ENCODE data around the gene RANGAP1.
A peak's percentile ranks its signal among the peaks of the same experiment; 100 is the strongest.
"Not testable (repeated sequence)": the region's sequence is repeated elsewhere in the genome, so short reads cannot be mapped to it uniquely, and the experiment has no call there.

Gene RANGAP1

GRCh38 chr22:41310336-41310735, 24.3 kb upstream of the RANGAP1 start:
- no peak overlapping the region for H3K4me3 Mint-ChIP-seq
- H3K4me1 Mint-ChIP-seq (ENCODE audit: low read depth in 2 of 2), result peaks cover 22 to 26% of the 10 kb centered on the region in 2 donors
- DNase-seq, result no peak
- H3K9me3 Mint-ChIP-seq, result no peaks in the 10 kb centered on the region
- no peaks in the 10 kb centered on the region for H3K27me3 Mint-ChIP-seq
- peaks cover 12% of the 10 kb centered on the region for H3K36me3 Mint-ChIP-seq (ENCODE audit: insufficient read depth)
- H3K27ac Mint-ChIP-seq, result no peak overlapping the region
- no peak for ATAC-seq (replicated peaks)

GRCh38 chr22:41308544-41308947, 22.6 kb upstream of the RANGAP1 start:
- Mint-ChIP-seq H3K9me3 (no peaks in the 10 kb centered on the region), H3K27me3 (no peaks in the 10 kb centered on the region), H3K27ac (peak overlapping the region; percentile 10 to 87), H3K36me3 (ENCODE audit: insufficient read depth) (peaks cover 17% of the 10 kb centered on the region), H3K4me1 (ENCODE audit: low read depth in 2 of 2) (peaks cover 28 to 38% of the 10 kb centered on the region in 2 donors), H3K4me3 (no peak overlapping the region)
- ATAC-seq (replicated peaks) (no peak), DNase-seq (no peak)

GRCh38 chr22:41308054-41308453, 22.1 kb upstream of the RANGAP1 start:
- no peak overlapping the region for H3K4me3 Mint-ChIP-seq
- H3K27ac Mint-ChIP-seq, result peak overlapping the region; percentile 19 to 87
- H3K9me3 Mint-ChIP-seq, result no peaks in the 10 kb centered on the region
- H3K36me3 Mint-ChIP-seq (ENCODE audit: insufficient read depth), result peaks cover 18% of the 10 kb centered on the region
- peaks cover 31 to 42% of the 10 kb centered on the region in 2 donors for H3K4me1 Mint-ChIP-seq (ENCODE audit: low read depth in 2 of 2)
- ATAC-seq (replicated peaks), result no peak
- DNase-seq, result no peak
- no peaks in the 10 kb centered on the region for H3K27me3 Mint-ChIP-seq

GRCh38 chr22:41305646-41306045, 19.7 kb upstream of the RANGAP1 start:
- no peak for DNase-seq
- H3K27me3 Mint-ChIP-seq, result no peaks in the 10 kb centered on the region
- peak overlapping the region; percentile 65 to 76 for H3K27ac Mint-ChIP-seq
- peaks cover 27% of the 10 kb centered on the region for H3K36me3 Mint-ChIP-seq (ENCODE audit: insufficient read depth)
- H3K9me3 Mint-ChIP-seq, result no peaks in the 10 kb centered on the region
- peaks cover 36 to 44% of the 10 kb centered on the region in 2 donors for H3K4me1 Mint-ChIP-seq (ENCODE audit: low read depth in 2 of 2)
- H3K4me3 Mint-ChIP-seq, result no peak overlapping the region
- no peak for ATAC-seq (replicated peaks)

GRCh38 chr22:41302811-41303210, 16.8 kb upstream of the RANGAP1 start:
- Mint-ChIP-seq H3K9me3 (no peaks in the 10 kb centered on the region), H3K27me3 (no peaks in the 10 kb centered on the region), H3K4me1 (ENCODE audit: low read depth in 2 of 2) (peaks cover 29 to 35% of the 10 kb centered on the region in 2 donors), H3K27ac (peak overlapping the region; percentile 90 to 94), H3K4me3 (peak overlapping the region; percentile 78 to 84), H3K36me3 (ENCODE audit: insufficient read depth) (peaks cover 21% of the 10 kb centered on the region)
- ATAC-seq (replicated peaks) (no peak), DNase-seq (no peak)

GRCh38 chr22:41302021-41302767, 16.2 kb upstream of the RANGAP1 start:
- DNase-seq (peak in 1 of 3 experiments; percentile 5), ATAC-seq (replicated peaks) (no peak)
- Mint-ChIP-seq H3K4me3 (peak overlapping the region; percentile 78 to 84), H3K9me3 (no peaks in the 10 kb centered on the region), H3K36me3 (ENCODE audit: insufficient read depth) (peaks cover 19% of the 10 kb centered on the region), H3K27ac (peak overlapping the region; percentile 90 to 94), H3K27me3 (no peaks in the 10 kb centered on the region), H3K4me1 (ENCODE audit: low read depth in 2 of 2) (peaks cover 25 to 30% of the 10 kb centered on the region in 2 donors)

- peak within 1 kb of the TSS; percentile 90 to 94 for H3K27ac Mint-ChIP-seq
- H3K4me3 Mint-ChIP-seq, result peak within 1 kb of the TSS; percentile 78 to 84
- ATAC-seq (replicated peaks) (peak; percentile 97), DNase-seq (peak; percentile 76 to 80 (median 77))
- no peaks in the 10 kb centered on the region for H3K9me3 Mint-ChIP-seq
- peaks cover 15% of the 10 kb centered on the region for H3K36me3 Mint-ChIP-seq (ENCODE audit: insufficient read depth)
- no peaks in the 10 kb centered on the region for H3K27me3 Mint-ChIP-seq
- peaks cover 24 to 29% of the 10 kb centered on the region in 2 donors for H3K4me1 Mint-ChIP-seq (ENCODE audit: low read depth in 2 of 2)
Observed at GRCh38 chr22:41301085-41302020, 15.4 kb upstream of the RANGAP1 start, which contains the start of gene ZC3H7B. TSS of gene ZC3H7B (plus strand) at chr22:41301525. CDS start at chr22:41320661, 19,136 bp downstream.

GRCh38 chr22:41300661-41301060, 14.7 kb upstream of the RANGAP1 start:
- Mint-ChIP-seq H3K36me3 (ENCODE audit: insufficient read depth) (peaks cover 15% of the 10 kb centered on the region), H3K4me1 (ENCODE audit: low read depth in 2 of 2) (peaks cover 22 to 29% of the 10 kb centered on the region in 2 donors), H3K27me3 (no peaks in the 10 kb centered on the region), H3K27ac (peak overlapping the region; percentile 88 to 90), H3K4me3 (peak overlapping the region; percentile 78 to 84), H3K9me3 (no peaks in the 10 kb centered on the region)
- ATAC-seq (replicated peaks) (no peak), DNase-seq (no peak)

- ATAC-seq (replicated peaks), result no peak
- H3K27me3 Mint-ChIP-seq, result no peaks in the 10 kb centered on the region
- peak overlapping the region in 1 of 2 donors; percentile 30 for H3K27ac Mint-ChIP-seq
- H3K9me3 Mint-ChIP-seq, result no peaks in the 10 kb centered on the region
- no peak for DNase-seq
- H3K36me3 Mint-ChIP-seq (ENCODE audit: insufficient read depth), result peaks cover 4% of the 10 kb centered on the region
- peaks cover 5 to 6% of the 10 kb centered on the region in 2 donors for H3K4me1 Mint-ChIP-seq (ENCODE audit: low read depth in 2 of 2)
- H3K4me3 Mint-ChIP-seq, result no peak overlapping the region
Observed at GRCh38 chr22:41296826-41297667, 11.1 kb upstream of the RANGAP1 start.

GRCh38 chr22:41294816-41295215, 8.8 kb upstream of the RANGAP1 start:
- not testable (repeated sequence) for H3K4me3 Mint-ChIP-seq; H3K27me3 Mint-ChIP-seq; H3K27ac Mint-ChIP-seq; ATAC-seq (replicated peaks); H3K9me3 Mint-ChIP-seq; DNase-seq; H3K36me3 Mint-ChIP-seq (ENCODE audit: insufficient read depth); H3K4me1 Mint-ChIP-seq (ENCODE audit: low read depth in 2 of 2)

GRCh38 chr22:41290262-41291221, 4.6 kb upstream of the RANGAP1 start:
- Mint-ChIP-seq H3K9me3 (no peaks in the 10 kb centered on the region), H3K27ac (no peak overlapping the region), H3K36me3 (ENCODE audit: insufficient read depth) (peaks cover 12% of the 10 kb centered on the region), H3K27me3 (no peaks in the 10 kb centered on the region), H3K4me3 (no peak overlapping the region), H3K4me1 (ENCODE audit: low read depth in 2 of 2) (peaks cover 6 to 10% of the 10 kb centered on the region in 2 donors)
- ATAC-seq (replicated peaks) (no peak), DNase-seq (no peak)

- no peak for DNase-seq
- no peak for ATAC-seq (replicated peaks)
- Mint-ChIP-seq H3K36me3 (ENCODE audit: insufficient read depth) (peaks cover 21% of the 10 kb centered on the region), H3K4me1 (ENCODE audit: low read depth in 2 of 2) (peaks cover 10 to 13% of the 10 kb centered on the region in 2 donors), H3K27ac (no peak overlapping the region), H3K27me3 (no peaks in the 10 kb centered on the region), H3K4me3 (no peak overlapping the region), H3K9me3 (no peaks in the 10 kb centered on the region)
Observed at GRCh38 chr22:41289671-41290070, 3.7 kb upstream of the RANGAP1 start.

All from effector memory CD8-positive, alpha-beta T cell (primary cell).